Kidney tubule cell (primary cell): ENCODE data around the gene P3H2.
A peak's percentile ranks its signal among the peaks of the same experiment; 100 is the strongest.

Experiments used
- DNase-seq: peaks from one replicate; pipeline ENCODE4 v3.0.0-alpha.2; 2018; ENCODE audit warnings: low spot score

P3H2 gene

DNA sequence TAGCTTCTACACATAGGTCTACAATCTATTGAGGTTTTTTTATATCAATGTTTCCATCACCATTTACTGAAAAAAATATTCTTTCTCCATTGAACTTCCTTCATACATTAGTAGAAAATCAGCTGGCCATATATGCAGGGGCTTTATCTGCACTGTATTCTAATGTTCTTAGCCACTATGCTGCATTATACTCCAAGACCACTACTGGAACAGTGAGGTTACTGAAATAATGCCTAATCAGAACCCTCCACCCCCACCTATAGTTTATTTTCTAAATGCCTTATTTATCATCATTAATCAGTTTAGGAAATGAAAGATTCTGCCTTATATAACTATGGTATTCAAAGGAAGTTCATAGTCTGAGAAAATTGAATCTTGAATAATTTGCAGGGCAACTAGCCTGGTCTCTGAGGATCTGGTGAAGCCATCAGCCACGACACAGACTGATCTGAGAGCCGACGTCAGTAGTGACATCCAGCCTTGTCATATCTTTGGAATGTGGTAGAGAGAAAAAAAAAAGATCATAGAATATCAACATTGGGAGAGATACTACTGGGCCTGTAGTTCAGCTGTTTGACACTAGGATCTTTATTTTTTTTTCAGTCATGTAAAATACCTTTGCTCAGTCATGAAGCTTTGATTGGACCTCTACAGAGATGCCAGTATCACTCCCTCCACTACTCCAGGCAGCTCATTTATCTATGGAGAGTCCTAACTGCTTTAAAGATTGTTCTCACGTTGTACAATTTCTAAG is 66.6 kb downstream of the P3H2 start:
- DNase-seq: peak; percentile 88

DNA sequence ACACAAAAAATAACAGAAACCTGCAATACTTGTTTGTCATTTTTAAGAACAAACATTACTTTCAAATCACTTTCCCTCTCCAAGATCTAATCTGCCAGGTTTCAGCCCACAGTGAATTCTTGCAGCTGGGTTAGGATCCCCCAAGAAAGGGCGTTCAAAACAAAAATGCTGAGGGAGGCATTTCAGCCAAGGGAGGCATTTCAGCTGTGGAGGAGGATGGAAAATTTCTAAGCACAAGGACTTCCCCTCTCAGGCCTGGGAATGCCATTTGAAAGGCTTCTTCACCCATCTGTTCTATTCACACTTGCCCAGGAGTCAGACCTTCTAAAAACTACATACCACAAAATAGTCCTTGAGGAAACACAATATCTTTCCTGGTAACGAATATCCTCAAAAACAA is 69.1 kb downstream of the P3H2 start:
- DNase-seq: no peak

DNA sequence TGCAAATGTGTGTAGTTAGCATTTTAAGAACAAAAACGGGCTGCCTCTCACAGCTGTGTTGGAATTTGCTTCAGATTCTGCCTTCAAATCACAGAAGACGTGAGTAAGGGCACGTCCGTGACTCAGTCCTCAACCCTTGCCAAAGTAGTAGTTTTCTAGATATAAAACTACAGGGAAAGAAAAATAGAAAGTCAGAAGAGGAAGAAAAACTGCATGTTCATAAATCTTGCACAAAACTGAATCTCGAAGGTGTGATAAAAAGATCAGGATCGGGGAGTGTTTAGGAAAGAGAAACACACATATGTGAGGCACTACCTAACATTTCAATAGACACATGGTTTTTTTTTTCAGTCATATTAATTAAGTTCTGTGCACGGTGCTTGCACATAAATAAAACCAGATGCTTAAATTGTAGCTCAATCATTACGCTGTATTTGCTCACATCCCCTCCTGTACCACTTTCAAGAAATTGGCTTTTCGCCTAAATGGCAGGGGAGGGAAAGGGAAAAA is 71.7 kb downstream of the P3H2 start:
- peak; percentile 69 for DNase-seq

DNA sequence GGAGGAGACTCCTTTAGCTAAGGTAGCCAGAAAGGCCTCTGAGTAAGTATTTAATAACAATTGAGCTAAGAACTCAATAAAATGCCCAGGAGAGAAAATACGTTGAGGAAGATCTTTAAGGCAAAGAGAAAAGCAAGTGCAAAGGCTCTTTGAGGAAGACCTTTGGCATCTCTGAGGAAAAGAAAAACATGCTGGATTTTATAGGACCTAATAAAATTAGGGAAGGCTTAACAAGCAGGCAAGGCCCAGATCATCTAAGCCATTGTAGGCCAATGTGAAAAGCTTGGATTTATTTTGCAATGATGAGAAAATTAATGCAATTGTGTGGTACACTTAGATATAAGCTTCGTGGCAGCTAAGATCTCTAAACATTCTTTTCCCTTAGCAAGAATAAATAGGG is 75.7 kb downstream of the P3H2 start:
- no peak for DNase-seq

DNA sequence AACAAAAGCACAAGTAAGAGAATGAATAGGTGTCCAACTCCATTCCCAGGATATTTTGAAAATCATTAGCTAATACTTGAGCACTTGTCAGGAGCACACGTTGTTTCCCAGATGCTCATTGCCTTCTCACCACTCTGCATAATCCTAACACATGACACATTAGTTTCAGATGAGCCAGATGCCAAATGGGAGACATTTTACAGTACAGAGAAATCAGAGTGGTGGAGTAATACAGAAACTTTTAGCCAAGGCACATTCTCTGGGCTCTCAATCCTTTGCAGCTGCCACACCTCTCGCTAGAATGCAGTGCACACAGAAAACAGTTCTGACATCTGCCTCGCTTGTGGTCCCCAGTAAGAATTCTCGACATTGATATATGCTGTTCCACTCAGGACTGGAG is 76.6 kb downstream of the P3H2 start:
- peak; percentile 75 for DNase-seq

DNA sequence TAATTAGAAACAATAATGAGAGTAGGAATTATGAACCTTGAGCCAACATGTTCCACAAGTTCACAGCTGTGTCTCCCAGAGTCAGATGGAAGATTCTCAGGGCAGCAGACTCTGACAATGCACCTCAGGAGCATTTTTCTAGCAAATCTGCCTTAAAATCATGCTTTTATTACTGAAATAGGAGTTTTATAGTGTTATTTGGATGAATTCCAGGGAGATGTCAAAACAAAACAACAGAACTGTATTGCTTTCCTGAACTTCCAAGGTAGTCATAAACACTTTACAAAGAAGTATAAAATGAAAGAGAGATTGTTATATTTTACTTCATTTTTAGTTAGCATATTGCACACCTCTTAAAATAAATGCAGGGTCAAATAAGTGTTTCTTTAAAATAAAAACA is 77.0 kb downstream of the P3H2 start:
- no peak for DNase-seq

DNA sequence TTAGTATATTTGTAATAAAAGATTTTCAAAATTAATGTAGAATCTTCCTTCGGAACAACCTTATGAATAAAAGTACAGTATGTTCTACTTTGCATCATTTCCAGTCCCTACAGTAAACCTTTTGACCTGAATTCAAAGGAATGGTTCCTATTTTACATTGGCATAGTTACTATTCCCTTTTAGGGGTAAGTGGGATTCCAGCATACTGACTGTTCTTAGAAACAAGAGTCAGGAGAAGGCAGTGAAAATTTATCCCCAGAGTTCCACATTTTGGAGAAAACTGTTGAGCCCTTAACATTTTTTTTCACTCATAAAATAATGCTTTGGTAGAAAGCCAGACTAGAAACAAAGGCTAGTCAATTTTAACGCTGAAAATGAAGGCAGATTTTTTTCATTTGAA is 78.1 kb downstream of the P3H2 start:
- no peak for DNase-seq

DNA sequence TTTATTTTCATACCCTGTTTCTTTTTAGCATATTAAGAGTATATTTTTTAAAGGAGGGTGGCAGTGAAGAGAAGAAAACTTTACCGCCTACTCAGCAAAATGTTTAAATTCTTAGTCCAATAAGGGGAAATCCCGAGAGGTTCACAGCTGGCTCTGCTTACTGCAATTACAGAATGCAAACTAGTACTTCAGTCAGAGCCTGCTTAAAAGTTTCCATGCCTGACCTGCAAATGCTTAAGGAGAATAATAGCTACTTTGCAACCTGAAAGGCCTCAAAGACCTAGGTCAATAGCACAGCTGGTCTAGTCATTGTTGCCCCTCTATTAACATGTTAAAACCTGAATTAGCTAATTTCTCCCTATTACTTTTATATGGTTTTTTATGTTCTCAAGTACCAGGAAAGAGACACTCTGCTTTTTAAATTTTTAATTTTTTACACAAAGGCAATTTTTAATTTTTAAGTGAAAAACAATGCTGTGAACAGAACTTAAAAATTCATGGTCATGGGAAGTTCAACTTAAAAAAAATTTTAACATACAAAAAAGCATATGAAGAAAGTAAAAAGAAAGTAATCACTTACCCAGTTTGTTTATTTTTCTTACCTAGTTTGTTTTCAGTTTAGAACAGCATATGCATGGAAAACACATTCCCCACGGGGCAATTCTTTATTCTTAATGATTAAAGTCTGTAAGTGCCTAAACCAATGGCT is 79.2 kb downstream of the P3H2 start:
- peak; percentile 33 for DNase-seq

DNA sequence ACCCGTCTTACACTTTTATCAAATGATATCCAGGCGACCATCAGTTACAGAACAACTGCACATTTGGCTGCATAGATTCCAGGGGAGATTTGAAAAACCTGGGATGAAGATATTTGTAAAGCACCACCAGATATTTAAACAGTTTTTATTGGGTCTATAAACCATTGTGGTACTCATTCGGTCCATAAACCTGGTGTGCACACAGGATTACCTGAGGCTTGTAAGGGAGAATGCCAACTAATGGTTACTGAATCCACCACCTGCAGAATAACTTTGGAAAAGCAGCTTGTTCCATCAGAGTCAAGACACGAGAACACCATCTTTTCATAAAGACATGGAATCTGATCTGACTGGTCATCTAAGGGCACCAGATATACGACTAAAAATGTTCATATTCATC is 80.6 kb downstream of the P3H2 start:
- DNase-seq: no peak

DNA sequence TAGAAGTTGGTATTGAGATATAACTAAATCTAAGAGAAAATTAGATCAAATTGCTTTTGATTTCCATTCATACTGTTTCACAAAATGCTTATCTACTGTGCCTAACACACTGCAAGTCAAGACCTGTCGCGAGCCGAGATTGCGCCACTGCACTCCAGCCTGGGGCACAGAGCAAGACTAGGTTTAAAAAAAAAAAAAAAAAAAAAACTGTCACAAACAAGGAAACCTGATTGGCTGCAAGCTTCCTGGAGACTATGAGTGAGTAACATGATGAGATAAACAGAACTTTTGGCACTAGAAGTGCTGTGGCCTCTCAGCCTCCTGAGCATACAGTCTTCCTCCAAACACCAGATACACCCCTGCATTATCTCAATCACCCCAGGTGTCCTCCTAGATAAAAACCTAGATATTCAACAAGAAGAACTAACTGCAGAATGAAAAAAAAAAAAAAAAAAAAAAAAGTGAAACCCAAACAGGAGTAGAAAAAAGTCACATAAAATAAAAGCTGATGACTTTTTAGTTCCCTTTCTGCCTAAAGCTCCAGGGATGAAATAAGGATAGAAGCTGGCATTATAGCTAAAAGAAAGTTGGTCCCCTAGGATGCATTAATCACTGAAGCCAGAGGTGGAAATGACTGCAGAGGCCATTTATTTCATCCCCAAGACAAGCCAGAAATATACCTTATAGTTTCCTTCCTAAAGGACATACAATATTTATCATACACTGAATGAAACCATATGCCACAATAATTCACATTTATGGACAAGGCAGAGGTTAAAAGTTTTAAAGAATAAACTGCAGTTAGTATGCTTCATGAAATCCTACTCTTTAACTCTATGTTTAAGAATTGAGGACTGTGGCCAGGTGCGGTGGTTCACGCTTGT is 82.4 kb downstream of the P3H2 start:
- DNase-seq: peak; percentile 82

DNA sequence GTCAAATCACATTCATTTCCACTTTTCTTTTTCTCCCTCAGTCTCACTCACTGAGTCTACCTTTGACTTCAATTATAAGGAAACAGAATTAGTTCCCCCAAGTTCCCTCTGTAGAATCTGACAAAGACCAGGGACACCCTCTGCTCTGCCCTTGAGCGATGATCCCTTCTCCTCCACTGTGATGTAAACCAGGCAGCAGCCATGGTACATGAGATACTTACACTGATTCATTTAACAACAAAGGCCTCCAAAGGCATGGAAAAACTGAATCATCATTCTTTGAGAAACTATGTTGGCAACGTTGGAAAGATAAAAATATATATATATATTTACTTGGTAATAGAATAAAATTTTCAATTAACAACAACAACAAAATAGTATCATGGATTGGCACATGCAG is 84.1 kb downstream of the P3H2 start:
- peak; percentile 32 for DNase-seq

DNA sequence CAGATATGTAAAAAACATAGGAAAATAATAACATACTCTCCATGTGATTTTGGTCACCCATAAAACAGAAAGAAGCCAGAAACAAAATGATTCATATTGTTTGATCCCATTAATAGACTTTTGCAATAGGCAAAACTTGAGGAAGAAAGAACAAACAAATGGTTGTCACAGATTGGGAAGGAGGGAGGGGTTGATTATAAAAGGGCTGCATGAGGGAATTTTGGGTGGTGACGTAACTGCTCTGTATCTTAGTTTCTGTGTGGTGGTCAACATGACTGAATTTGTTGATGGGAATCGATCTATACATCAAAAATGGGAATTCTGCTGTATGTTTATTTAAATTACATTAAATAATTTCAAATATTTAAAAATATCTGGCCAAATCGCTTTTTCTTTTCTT is 86.3 kb downstream of the P3H2 start:
- DNase-seq: no peak

DNA sequence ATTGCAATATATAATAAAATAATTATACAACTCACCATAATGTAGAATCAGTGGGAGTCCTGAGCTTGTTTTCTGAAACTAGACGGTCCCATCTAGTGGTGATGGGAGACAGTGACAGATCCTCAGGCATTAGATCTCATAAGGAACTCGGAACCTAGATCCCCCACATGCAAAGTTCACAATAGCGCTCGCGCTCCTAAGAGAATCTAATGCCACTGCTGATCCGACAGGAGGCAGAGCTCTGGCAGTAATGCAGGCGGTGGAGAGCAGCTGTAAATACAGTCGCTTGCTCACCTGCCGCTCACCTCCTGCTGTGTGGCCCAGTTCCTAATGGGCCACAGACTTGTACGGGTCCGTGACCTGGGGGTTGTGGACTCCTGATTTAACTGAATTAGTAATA is 87.8 kb downstream of the P3H2 start:
- no peak for DNase-seq

DNA sequence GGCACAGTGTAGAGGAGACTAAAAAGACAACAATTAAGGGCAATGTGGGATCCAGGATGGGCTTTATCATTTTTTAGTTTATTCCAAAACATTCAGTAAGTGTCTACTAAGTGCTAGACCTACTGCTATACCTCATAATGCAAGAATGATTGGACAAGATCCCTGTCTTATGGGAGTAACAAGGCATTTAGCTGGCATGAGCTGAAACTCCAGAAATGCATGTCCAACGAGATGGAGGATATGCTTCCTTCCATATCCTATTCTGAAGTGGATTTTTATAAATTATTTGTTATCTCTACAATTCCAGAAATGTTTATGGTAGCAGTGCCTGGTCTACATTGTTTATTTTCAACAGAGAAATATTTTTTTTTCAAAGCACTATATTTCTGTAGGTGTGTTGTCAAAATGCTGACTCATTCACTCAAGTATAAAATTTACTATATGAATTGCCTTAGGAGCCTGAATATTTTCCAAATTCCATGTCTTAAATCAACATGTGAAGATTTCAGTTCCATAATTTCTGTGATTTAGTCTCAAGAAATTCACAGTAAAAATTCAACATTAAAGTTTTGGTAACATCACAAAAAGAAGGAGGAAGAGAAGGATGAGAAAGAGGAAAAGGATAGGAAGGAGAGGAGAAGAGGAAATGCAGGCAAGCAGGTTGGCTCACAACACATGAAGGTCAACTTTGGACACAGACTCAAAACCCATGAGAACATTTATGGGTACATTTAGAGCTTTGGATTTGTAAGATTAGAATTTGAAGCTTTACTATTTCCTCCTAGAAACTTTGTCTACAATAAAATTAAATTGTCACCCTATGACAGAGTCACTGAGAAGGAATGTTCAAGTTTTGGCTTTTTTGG is 88.6 kb downstream of the P3H2 start:
- DNase-seq: no peak

DNA sequence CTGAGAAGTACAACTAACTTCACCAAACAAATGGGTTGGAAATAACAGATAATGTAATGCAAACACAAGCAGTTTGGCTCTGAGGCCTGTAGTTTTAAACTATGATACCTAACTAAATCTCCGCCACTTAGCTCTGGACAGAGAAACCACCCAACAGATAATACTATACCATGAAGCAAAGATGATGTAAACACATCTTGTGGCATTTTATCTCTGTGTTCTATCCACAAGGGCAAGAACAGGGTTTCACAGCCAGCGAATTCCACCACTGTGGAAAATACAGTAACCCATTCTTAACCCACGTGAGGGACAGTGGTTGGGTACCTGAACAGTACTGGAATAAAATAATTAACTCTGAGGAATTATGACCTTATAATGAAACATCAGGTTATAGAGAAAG is 93.6 kb downstream of the P3H2 start:
- no peak for DNase-seq

DNA sequence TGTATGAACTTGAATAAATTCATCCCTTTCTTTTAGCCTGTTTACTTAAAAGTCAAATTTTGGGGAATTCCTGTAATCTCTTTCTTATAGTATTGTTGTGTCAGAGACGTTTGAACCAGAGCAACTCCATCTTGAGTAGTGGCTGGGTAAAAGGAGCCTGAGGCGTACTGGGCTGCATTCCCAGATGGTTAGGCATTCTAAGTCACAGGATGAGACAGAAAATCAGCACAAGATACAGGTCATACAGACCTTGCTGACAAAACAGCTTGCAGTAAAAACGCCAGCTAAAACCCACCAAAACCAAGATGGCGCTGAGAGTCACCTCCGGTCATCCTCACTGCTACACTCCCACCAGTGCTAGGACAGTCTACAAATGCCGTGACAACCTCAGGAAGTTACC is 94.5 kb downstream of the P3H2 start:
- no peak for DNase-seq

DNA sequence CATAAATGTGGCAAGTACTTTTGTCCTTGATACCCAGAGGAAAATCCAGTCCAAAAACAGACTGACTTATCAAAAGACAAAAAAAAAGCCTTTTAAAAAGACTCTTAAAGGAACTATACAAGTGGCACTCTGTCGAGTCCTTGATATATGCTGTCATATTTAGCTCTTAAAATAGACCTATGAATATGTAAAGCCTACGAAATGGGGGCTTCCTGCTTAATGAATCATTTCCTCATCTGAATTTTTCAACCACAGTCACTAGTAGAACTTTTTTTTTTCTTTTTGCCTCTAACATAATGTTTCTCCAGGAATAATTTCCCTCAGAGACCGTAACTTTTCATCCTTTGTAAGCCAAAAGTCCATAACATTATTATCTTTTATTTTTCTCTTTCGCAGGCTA is 95.8 kb downstream of the P3H2 start:
- DNase-seq: peak; percentile 78

DNA sequence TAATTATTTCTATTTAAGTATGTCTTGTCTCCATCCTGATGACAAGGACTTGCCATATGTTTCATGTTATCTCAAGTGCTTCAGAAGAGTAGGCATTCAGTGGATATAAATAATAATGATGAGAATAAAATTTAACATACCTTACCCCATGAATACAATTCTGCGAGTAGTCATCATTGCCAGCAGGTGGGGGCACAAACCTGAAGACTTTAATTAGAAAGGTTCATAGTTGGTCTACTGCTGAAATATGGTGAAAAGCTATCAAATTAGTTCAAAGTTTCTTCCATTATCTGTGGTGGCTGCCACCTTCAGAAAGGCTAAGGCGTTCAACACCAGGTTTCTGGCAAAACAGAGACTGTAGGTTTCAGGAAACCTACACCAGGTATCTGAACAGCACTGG is 100.9 kb downstream of the P3H2 start:
- no peak for DNase-seq

DNA sequence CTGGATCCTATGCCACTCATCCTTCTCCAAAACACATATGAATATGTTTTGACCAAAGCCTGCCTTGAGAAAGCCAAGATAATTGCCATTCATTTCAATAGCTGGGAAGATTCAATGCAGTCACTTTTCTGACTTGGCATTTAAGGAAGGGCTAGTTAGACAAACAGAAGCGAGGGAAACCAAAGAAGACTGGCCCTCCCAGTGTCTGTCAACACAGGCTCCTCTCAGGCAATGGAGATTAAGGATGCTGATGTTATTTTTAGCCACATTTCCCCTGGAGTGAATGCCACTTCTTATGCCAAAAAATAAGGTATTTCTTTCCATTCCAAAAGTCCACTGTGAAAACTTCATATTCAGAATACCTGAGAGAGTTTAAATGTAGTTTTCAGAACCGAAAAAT is 101.7 kb downstream of the P3H2 start:
- DNase-seq: no peak

DNA sequence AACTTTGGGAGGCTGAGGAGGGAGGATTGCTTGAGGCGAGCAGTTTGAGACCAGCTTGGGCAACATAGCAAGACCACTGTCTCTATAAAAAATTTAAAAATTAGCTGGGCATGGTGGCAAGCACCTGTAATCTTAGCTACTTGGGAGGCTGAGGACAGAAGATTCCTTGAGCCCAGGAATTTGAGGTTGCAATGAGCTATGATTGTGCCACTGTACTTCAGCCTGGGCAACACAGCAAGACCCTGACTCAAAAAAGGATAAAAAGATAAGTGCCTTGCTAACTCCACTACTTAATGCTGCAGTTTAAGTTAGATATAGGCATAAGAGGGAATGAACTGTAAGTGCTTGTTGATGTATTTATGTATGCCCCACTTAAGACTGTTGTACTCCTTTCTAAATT is 102.2 kb downstream of the P3H2 start:
- no peak for DNase-seq

DNA sequence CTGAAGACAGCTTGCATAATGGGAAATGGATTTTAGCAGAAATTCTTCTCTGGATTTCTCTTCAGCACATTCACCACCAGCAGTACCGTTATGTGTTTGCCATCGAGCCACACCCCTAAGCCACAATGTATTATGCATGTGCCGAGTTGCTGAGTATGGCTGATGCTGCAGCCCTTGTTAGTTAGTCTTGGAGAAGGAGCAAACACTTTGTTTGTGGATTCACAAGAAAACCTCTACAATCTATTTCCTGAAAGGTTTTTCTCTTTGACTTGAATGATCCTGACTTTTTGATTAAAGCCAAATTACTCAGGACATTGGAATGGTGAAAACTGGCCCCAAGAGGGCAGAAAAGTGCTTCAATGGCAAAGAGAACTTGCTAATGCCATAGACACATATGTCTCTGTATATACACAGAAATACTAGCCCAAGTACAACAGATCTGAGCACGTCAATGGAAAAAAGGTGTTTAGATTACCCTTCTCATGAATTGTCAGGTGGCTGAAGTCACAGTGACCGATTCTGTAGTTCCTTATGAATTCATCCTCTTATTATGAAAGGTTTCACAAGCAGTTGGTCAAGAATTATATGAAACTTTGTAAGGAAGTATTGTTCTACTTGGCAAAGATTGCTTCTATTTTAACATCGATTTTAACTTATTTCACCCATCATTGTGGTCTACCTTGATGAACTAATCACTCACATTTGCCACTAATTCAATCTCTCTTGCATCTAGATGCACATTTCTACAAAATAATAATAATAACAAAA is 103.0 kb downstream of the P3H2 start:
- DNase-seq: peak; percentile 74
